GM12878 (cell line): ENCODE results near the gene MSI2. TPM values are rescaled to one million over a fixed set of nuclear protein-coding genes. Genes with fewer than 3 reads are reported as not detected.

ENCODE experiments used
- ATAC-seq: fragments of 200-7000 bp; cut with Tn5 transposase; 3 replicates; pipeline ENCODE4 v1.9.1; 2020; ENCODE audit warnings: mild to moderate bottlenecking, moderate library complexity
- BruUV-seq: library from RNA; stranded (reverse); fragments of 400-500 nt; replicated peaks from 2 replicates; lab custom pipeline; 2021; lab: Mats Ljungman, UMichigan
- CTCF ChIA-PET: fragments of 300-600 bp; sonication (Branson Sonifier 250); formaldehyde crosslinking; extraction: SDS; loops from one replicate; lab custom pipeline; 2021; ENCODE audit warnings: inconsistent platforms; lab: Yijun Ruan, JAX
- POLR2A ChIA-PET: fragments of 350-600 bp; formaldehyde crosslinking; extraction: SDS; loops from one replicate; lab custom pipeline; 2021; ENCODE audit warnings: inconsistent platforms; lab: Charles Lee
- RAD21 ChIA-PET: fragments of 300-600 bp; sonication (Branson Sonifier 250); formaldehyde crosslinking; loops from one replicate; lab custom pipeline; 2023; ENCODE audit warnings: antibody characterized with exemption; ENCODE audit not compliant: unreplicated experiment; lab: Charles Lee
- SMC1A ChIA-PET: fragments of 300-600 bp; sonication (Branson Sonifier 250); formaldehyde crosslinking; loops from one replicate; lab custom pipeline; 2023; ENCODE audit not compliant: unreplicated experiment, uncharacterized antibody; lab: Charles Lee
- DNase-seq: peaks from one replicate; pipeline ENCODE4 v3.0.0-alpha.2; 2011; ENCODE audit warnings: low read depth, low spot score
- FAIRE-seq: peaks from 3 replicates; lab custom pipeline; 2011; peaks lifted over from hg19 to GRCh38; lab: Jason Lieb, UNC
- H2AFZ ChIP-seq: 2 replicates; pipeline ENCODE4 v1.6.0; 2011; ENCODE audit warnings: low read depth, low read length, control low read depth; ENCODE audit not compliant: control insufficient read depth
- H3K27ac ChIP-seq: 2 replicates; pipeline ENCODE4 v1.5.1; 2011; ENCODE audit warnings: control low read depth; ENCODE audit not compliant: control insufficient read depth, insufficient read depth
- H3K27me3 ChIP-seq, 2 experiments: replicated peaks in 1 of 2; 2 replicates each; pipeline versions ENCODE4 v1.6.0 to v1.6.1; 2011; ENCODE audit warnings: low read length in 1 of 2; ENCODE audit not compliant: control insufficient read depth in 2 of 2, insufficient read depth in 2 of 2
- H3K36me3 ChIP-seq, 2 experiments: 2 replicates each; pipeline ENCODE4 v1.5.1; 2011; ENCODE audit warnings: low read length in 1 of 2; ENCODE audit not compliant: control insufficient read depth in 2 of 2, insufficient read depth in 2 of 2
- H3K4me1 ChIP-seq: 2 replicates; pipeline ENCODE4 v1.6.1; 2011; ENCODE audit warnings: mild to moderate bottlenecking, low read length, moderate library complexity, mixed read lengths; ENCODE audit not compliant: control insufficient read depth, insufficient read depth
- H3K4me2 ChIP-seq: 2 replicates; pipeline ENCODE4 v1.6.0; 2011; ENCODE audit warnings: control low read depth; ENCODE audit not compliant: control insufficient read depth, insufficient read depth
- H3K4me3 ChIP-seq: fragments of 200-600 bp; sonication (generic); 2 replicates; pipeline ENCODE4 v1.5.1; 2016
- H3K79me2 ChIP-seq: 2 replicates; pipeline ENCODE4 v1.6.0; 2011; ENCODE audit warnings: low read length; ENCODE audit not compliant: control insufficient read depth, insufficient read depth
- H3K9ac ChIP-seq: 2 replicates; pipeline ENCODE4 v1.8.0; 2011; ENCODE audit warnings: low read length, control low read depth, mixed read lengths; ENCODE audit not compliant: control insufficient read depth, insufficient read depth
- H3K9me3 ChIP-seq: replicated peaks from 3 replicates; pipeline ENCODE4 v1.5.1; 2011; ENCODE audit warnings: mild to moderate bottlenecking, low read length; ENCODE audit not compliant: control insufficient read depth, insufficient read depth
- H4K20me1 ChIP-seq: 2 replicates; pipeline ENCODE4 v1.6.0; 2011; ENCODE audit not compliant: control insufficient read depth, insufficient read depth
- CHD2 ChIP-seq: IDR thresholded peaks from 2 replicates; pipeline ENCODE4 v1.6.1; 2011; ENCODE audit warnings: low read depth, low read length, improper control_type of control experiment, borderline replicate concordance
- CHD4 ChIP-seq: fragments of 200-600 bp; sonication (generic); IDR thresholded peaks from 2 replicates; pipeline ENCODE4 v1.6.1; 2016; ENCODE audit warnings: mild to moderate bottlenecking
- IKZF2 ChIP-seq, 2 experiments: fragments of 450-650 bp; IDR thresholded peaks; 2 replicates each; pipeline ENCODE4 v1.6.1; 2017; ENCODE audit warnings: mild to moderate bottlenecking in 2 of 2, moderate library complexity in 2 of 2
- JUNB ChIP-seq: IDR thresholded peaks from 2 replicates; pipeline ENCODE4 v1.6.1; 2016; ENCODE audit warnings: antibody characterized with exemption, mild to moderate bottlenecking
- MYB ChIP-seq: fragments of 150-350 bp; IDR thresholded peaks from 2 replicates; pipeline ENCODE4 v1.6.1; 2014; ENCODE audit warnings: mild to moderate bottlenecking, low read depth, low read length, borderline replicate concordance
- NR2C1 ChIP-seq: fragments of 450-650 bp; IDR thresholded peaks from 2 replicates; pipeline ENCODE4 v1.6.1; 2017; ENCODE audit warnings: antibody characterized with exemption, mild to moderate bottlenecking, moderate library complexity
- NR2C2 ChIP-seq: IDR thresholded peaks from 2 replicates; pipeline ENCODE4 v1.6.1; 2011; ENCODE audit warnings: borderline replicate concordance, low read depth; ENCODE audit not compliant: control insufficient read depth, insufficient read length
- POLR2AphosphoS2 ChIP-seq: IDR thresholded peaks from 2 replicates; pipeline ENCODE4 v1.6.1; 2011; ENCODE audit warnings: low read depth, mild to moderate bottlenecking, low read length, improper control_type of control experiment, moderate library complexity
- SIX5 ChIP-seq: IDR thresholded peaks from 2 replicates; pipeline ENCODE4 v1.6.1; 2011; ENCODE audit warnings: mild to moderate bottlenecking, low read depth, low read length, moderate library complexity; ENCODE audit not compliant: severe bottlenecking
- TCF7 ChIP-seq: IDR thresholded peaks from 2 replicates; pipeline ENCODE4 v1.6.1; 2014; ENCODE audit warnings: antibody characterized with exemption, borderline replicate concordance
- ZNF207 ChIP-seq: fragments of 450-650 bp; IDR thresholded peaks from 2 replicates; pipeline ENCODE4 v1.6.1; 2014; ENCODE audit warnings: antibody characterized with exemption, mild to moderate bottlenecking, borderline replicate concordance
- ZNF384 ChIP-seq: IDR thresholded peaks from 2 replicates; pipeline ENCODE4 v1.6.1; 2012; ENCODE audit warnings: low read depth, mild to moderate bottlenecking, low read length, improper control_type of control experiment, borderline replicate concordance
- ZNF622 ChIP-seq: fragments of 450-650 bp; IDR thresholded peaks from 2 replicates; pipeline ENCODE4 v1.6.1; 2017; ENCODE audit warnings: mild to moderate bottlenecking, inconsistent platforms
- WGBS: methylation state at CpG from one replicate; pipeline ENCODE4 v1.1.6; 2016; ENCODE audit warnings: low lambda C conversion rate; ENCODE audit not compliant: insufficient replicate concordance, insufficient coverage; ENCODE audit errors: missing lambda C conversion rate; 5-methylcytosine and 5-hydroxymethylcytosine counted together
- in situ Hi-C: fragments of 300-500 bp; cut with MboI; formaldehyde crosslinking; loops from 9 replicates; pipeline ENCODE4 v1.14.3; 2018; ENCODE audit warnings: mixed read lengths
- intact Hi-C: fragments of 100-400 bp; cut with micrococcal nuclease; formaldehyde crosslinking; loops from one replicate; pipeline ENCODE4 v1.14.2; 2022; ENCODE audit not compliant: unreplicated experiment
- polyA plus RNA-seq, 11 experiments: library from polyadenylated mRNA; depleted of rRNA in 4 of 11; unstranded in 6 of 11; stranded (reverse) in 5 of 11; fragments of >200 nt; fragmentation: Nextera tagmentation in 4 of 11; fragmentation: Illumina TruSeq in 1 of 11; extraction: Ambion mirVana in 4 of 11; extraction: Trizol in 1 of 11; gene quantifications; 1 replicate in 1 of 11; 2 replicates in 10 of 11; pipeline versions ENCODE4 v1.2.1 to v1.2.3, GENCODE V29; 2011 to 2016; ENCODE audit warnings: inconsistent platforms in 2 of 11, missing spikeins in 2 of 11, low read depth in 1 of 11
- total RNA-seq, 4 experiments: library from RNA; depleted of rRNA in 3 of 4; stranded (reverse); fragments of >200 nt in 3 of 4; fragmentation: Illumina TruSeq in 1 of 4; extraction: Trizol in 1 of 4; gene quantifications; 2 replicates each; pipeline versions ENCODE4 v1.2.1 to v1.2.3, GENCODE V29; 2013 to 2021
- TF ChIP-seq, protein P1 (sequence below): fragments of 450-650 bp; formaldehyde crosslinking; IDR thresholded peaks from 2 replicates; pipeline ENCODE4 v1.4.0; 2022; ENCODE audit warnings: mild to moderate bottlenecking, moderate library complexity
- TF ChIP-seq, protein P2 (sequence below): fragments of 450-650 bp; formaldehyde crosslinking; IDR thresholded peaks from 2 replicates; pipeline ENCODE4 v1.4.0; 2020; ENCODE audit warnings: mild to moderate bottlenecking, moderate library complexity
- TF ChIP-seq, protein P3 (sequence below): IDR thresholded peaks from 2 replicates; pipeline ENCODE4 v1.6.1; 2011; ENCODE audit warnings: borderline replicate concordance, low read depth, mild to moderate bottlenecking, moderate library complexity, low read length; ENCODE audit not compliant: insufficient read depth, poor library complexity, severe bottlenecking

Gene MSI2
- total and polyA plus RNA-seq, 10 of the 15 experiments (the other 5 are each of a cell fraction or from before 2014, with no cell fraction given) = 6.1 to 76.1 (median 42.0) TPM

DNA sequence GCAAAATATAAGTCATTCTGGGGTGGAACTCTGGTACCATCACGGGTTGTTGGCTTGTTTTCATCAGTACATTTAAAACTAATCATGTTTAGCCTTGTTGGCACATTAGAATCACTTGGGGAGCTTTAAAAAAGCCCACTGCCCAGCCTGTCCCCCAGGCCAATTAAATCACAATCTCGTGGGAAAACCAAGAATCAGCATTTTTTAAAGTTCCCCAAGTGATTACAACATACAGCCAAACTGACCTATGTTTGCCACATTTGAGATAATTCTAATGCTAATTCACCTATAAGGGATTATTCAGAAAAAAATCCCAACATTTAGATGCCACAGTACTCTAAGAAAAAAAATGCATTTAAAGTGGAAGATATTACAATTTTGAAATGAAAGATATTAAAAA lies 8.4 kb upstream of the MSI2 start:
- no TSS peak for BruUV-seq
- no peaks in the 10 kb centered on the region for H3K36me3 ChIP-seq
- no peaks in the 10 kb centered on the region for H3K4me1 ChIP-seq
- no peak overlapping the region for H3K4me2 ChIP-seq
- H3K9me3 ChIP-seq = no peaks in the 10 kb centered on the region; the same call in 1 of the 3 replicates
- WGBS = 25% methylated on average over 2 of the region's 2 CpGs
- ATAC-seq (no peak), DNase-seq (no peak), FAIRE-seq (no peak)
- ChIA-PET POLR2A (no interaction called here), CTCF (interaction anchor here (0.7 to 0.9 kb wide), 2 partner anchors 424 to 585 kb away, joined by 3 read pairs; no protein-coding TSS in a partner anchor), RAD21 (interaction anchor here (1.6 kb wide), 1 partner anchor 192 kb away, joined by 5 read pairs; no protein-coding TSS in a partner anchor), SMC1A (interaction anchor here (0.8 to 1.1 kb wide), 2 partner anchors 10 to 155 kb away, joined by 3 read pairs; no protein-coding TSS in a partner anchor)
- H3K27ac ChIP-seq = no peak overlapping the region
- H4K20me1 ChIP-seq = no peaks in the 10 kb centered on the region
- no peak overlapping the region for H3K4me3 ChIP-seq
- no peak overlapping the region for H2AFZ ChIP-seq
- H3K79me2 ChIP-seq = no peaks in the 10 kb centered on the region
- intact Hi-C loops = no loop called here
- H3K27me3 ChIP-seq = no peaks in the 10 kb centered on the region
- H3K9ac ChIP-seq = no peak overlapping the region
- in situ Hi-C loops = no loop called here
- TF ChIP-seq ZNF207 = no peak
- no peak for TF ChIP-seq NR2C2
- TF ChIP-seq MYB = no peak
- TF ChIP-seq CHD4 = no peak
- TF ChIP-seq JUNB = no peak
- TF ChIP-seq CHD2 = no peak
- no peak for TF ChIP-seq TCF7
- TF ChIP-seq, protein P1, sequence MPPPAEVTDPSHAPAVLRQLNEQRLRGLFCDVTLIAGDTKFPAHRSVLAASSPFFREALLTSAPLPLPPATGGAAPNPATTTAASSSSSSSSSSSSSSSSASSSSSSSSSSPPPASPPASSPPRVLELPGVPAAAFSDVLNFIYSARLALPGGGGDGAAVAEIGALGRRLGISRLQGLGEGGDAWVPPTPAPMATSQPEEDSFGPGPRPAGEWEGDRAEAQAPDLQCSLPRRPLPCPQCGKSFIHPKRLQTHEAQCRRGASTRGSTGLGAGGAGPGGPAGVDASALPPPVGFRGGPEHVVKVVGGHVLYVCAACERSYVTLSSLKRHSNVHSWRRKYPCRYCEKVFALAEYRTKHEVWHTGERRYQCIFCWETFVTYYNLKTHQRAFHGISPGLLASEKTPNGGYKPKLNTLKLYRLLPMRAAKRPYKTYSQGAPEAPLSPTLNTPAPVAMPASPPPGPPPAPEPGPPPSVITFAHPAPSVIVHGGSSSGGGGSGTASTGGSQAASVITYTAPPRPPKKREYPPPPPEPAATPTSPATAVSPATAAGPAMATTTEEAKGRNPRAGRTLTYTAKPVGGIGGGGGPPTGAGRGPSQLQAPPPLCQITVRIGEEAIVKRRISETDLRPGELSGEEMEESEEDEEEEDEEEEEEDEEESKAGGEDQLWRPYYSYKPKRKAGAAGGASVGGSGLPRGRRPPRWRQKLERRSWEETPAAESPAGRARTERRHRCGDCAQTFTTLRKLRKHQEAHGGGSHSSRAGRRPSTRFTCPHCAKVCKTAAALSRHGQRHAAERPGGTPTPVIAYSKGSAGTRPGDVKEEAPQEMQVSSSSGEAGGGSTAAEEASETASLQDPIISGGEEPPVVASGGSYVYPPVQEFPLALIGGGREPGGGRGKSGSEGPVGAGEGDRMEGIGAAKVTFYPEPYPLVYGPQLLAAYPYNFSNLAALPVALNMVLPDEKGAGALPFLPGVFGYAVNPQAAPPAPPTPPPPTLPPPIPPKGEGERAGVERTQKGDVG (CRISPR knock-in tag) = no peak
- TF ChIP-seq IKZF2 (IDR thresholded peaks at IDR 0.05) = no peak
- TF ChIP-seq ZNF622 = no peak
- no peak for TF ChIP-seq NR2C1
- TF ChIP-seq ZNF384 = no peak
- TF ChIP-seq, protein P2, sequence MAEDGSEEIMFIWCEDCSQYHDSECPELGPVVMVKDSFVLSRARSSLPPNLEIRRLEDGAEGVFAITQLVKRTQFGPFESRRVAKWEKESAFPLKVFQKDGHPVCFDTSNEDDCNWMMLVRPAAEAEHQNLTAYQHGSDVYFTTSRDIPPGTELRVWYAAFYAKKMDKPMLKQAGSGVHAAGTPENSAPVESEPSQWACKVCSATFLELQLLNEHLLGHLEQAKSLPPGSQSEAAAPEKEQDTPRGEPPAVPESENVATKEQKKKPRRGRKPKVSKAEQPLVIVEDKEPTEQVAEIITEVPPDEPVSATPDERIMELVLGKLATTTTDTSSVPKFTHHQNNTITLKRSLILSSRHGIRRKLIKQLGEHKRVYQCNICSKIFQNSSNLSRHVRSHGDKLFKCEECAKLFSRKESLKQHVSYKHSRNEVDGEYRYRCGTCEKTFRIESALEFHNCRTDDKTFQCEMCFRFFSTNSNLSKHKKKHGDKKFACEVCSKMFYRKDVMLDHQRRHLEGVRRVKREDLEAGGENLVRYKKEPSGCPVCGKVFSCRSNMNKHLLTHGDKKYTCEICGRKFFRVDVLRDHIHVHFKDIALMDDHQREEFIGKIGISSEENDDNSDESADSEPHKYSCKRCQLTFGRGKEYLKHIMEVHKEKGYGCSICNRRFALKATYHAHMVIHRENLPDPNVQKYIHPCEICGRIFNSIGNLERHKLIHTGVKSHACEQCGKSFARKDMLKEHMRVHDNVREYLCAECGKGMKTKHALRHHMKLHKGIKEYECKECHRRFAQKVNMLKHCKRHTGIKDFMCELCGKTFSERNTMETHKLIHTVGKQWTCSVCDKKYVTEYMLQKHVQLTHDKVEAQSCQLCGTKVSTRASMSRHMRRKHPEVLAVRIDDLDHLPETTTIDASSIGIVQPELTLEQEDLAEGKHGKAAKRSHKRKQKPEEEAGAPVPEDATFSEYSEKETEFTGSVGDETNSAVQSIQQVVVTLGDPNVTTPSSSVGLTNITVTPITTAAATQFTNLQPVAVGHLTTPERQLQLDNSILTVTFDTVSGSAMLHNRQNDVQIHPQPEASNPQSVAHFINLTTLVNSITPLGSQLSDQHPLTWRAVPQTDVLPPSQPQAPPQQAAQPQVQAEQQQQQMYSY (CRISPR knock-in tag) = no peak
- TF ChIP-seq, protein P3, sequence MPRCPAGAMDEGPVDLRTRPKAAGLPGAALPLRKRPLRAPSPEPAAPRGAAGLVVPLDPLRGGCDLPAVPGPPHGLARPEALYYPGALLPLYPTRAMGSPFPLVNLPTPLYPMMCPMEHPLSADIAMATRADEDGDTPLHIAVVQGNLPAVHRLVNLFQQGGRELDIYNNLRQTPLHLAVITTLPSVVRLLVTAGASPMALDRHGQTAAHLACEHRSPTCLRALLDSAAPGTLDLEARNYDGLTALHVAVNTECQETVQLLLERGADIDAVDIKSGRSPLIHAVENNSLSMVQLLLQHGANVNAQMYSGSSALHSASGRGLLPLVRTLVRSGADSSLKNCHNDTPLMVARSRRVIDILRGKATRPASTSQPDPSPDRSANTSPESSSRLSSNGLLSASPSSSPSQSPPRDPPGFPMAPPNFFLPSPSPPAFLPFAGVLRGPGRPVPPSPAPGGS = no peak
- no peak for TF ChIP-seq POLR2AphosphoS2
- no peak for TF ChIP-seq SIX5
